Suprapubic skin (tissue), 4 donors: ENCODE measurements around the gene MYO15A. TPM values are rescaled to one million over a fixed set of nuclear protein-coding genes. Genes with fewer than 3 reads are reported as not detected.

Experiments used
- DNase-seq, 2 donors: peaks; one replicate each; pipeline ENCODE4 v3.0.0-alpha.2; 2019; ENCODE audit warnings: low spot score in 2 of 2
- H3K27ac ChIP-seq: fragments of 200-600 bp; sonication (generic); one replicate; pipeline ENCODE4 v1.5.1; 2019
- H3K27me3 ChIP-seq: fragments of 200-600 bp; sonication (generic); one replicate; pipeline ENCODE4 v1.5.1; 2019
- H3K36me3 ChIP-seq: fragments of 200-600 bp; sonication (generic); one replicate; pipeline ENCODE4 v1.5.1; 2019
- H3K4me1 ChIP-seq: fragments of 200-600 bp; sonication (generic); one replicate; pipeline ENCODE4 v1.5.1; 2019
- H3K4me3 ChIP-seq: fragments of 200-600 bp; sonication (generic); one replicate; pipeline ENCODE4 v1.5.1; 2019; ENCODE audit warnings: mild to moderate bottlenecking
- H3K9me3 ChIP-seq: fragments of 200-600 bp; sonication (generic); one replicate; pipeline ENCODE4 v1.5.1; 2019
- CTCF ChIP-seq, 2 donors: fragments of 200-600 bp in 1 of 2; fragments of 450-650 bp in 1 of 2; sonication (generic) in 1 of 2; IDR thresholded peaks; one replicate each; pipeline ENCODE4 v1.5.1; 2016 to 2019; ENCODE audit warnings: antibody characterized with exemption in 2 of 2, mild to moderate bottlenecking in 1 of 2, moderate library complexity in 1 of 2
- EP300 ChIP-seq: sonication (generic); formaldehyde crosslinking; IDR thresholded peaks from one replicate; pipeline ENCODE4 v1.6.1; 2017; ENCODE audit warnings: antibody characterized with exemption
- POLR2A ChIP-seq, 2 donors: fragments of 450-650 bp; IDR thresholded peaks; one replicate each; pipeline ENCODE4 v1.6.1; 2017; ENCODE audit warnings: antibody characterized with exemption in 2 of 2, mild to moderate bottlenecking in 2 of 2, moderate library complexity in 2 of 2
- POLR2AphosphoS5 ChIP-seq, 3 donors: sonication (generic); formaldehyde crosslinking; IDR thresholded peaks; one replicate each; pipeline ENCODE4 v1.6.1; 2017; ENCODE audit warnings: antibody characterized with exemption in 3 of 3
- WGBS: methylation state at CpG from one replicate; pipeline ENCODE4 v1.1.5; 2018; 5-methylcytosine and 5-hydroxymethylcytosine counted together
- total RNA-seq, 4 donors: library from RNA; depleted of rRNA; stranded (reverse); fragments of >200 nt; gene quantifications; one replicate each; pipeline ENCODE4 v1.1.0, GENCODE V29; 2016

Gene MYO15A
- total RNA-seq, 4 donors from 2014 or later: 0.23 to 0.49 (median 0.41) TPM

DNA sequence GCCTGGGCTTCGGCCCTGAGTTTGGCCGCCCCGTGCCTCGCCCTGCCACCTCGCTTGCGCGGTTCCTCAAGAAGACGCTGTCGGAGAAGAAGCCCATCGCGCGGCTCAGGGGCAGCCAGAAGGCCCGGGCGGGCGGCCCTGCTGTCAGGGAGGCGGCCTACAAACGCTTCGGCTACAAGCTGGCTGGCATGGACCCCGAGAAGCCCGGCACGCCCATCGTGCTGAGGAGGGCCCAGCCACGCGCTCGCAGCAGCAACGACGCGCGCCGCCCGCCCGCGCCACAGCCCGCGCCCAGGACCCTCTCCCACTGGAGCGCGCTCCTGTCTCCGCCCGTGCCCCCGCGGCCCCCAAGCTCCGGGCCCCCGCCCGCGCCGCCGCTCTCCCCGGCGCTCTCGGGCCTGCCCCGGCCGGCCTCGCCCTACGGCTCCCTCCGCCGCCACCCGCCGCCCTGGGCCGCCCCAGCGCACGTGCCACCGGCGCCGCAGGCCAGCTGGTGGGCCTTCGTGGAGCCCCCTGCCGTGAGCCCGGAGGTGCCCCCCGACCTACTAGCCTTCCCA, 12.0 kb downstream of the MYO15A start:
- 86% methylated on average over 25 of the region's 68 CpGs for WGBS

DNA sequence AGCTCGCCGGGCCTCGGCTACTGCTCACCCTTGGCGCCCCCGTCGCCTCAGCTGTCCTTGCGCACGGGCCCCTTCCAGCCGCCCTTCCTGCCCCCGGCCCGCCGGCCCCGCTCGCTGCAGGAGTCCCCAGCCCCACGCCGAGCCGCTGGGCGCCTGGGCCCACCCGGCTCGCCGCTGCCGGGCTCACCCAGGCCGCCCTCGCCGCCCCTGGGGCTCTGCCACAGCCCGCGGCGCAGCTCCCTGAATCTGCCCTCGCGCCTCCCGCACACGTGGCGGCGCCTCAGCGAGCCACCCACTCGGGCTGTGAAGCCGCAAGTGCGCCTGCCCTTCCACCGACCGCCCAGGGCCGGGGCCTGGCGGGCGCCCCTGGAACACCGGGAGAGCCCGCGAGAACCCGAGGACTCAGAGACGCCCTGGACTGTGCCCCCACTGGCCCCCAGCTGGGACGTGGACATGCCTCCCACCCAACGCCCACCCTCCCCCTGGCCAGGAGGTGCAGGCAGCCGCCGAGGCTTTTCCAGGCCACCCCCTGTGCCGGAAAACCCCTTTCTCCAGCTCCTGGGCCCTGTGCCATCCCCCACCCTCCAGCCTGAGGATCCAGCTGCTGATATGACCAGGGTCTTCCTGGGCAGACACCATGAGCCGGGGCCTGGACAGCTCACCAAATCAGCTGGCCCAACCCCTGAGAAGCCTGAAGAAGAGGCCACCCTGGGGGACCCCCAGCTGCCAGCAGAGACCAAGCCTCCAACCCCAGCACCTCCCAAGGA, 12.8 kb downstream of the MYO15A start:
- H3K9me3 ChIP-seq: no peaks in the 10 kb centered on the region
- no peaks in the 10 kb centered on the region for H3K27me3 ChIP-seq
- H3K4me1 ChIP-seq: no peaks in the 10 kb centered on the region
- H3K36me3 ChIP-seq: no peaks in the 10 kb centered on the region
- no peak overlapping the region for H3K27ac ChIP-seq
- H3K4me3 ChIP-seq: no peak overlapping the region
- no peak for DNase-seq
- 95% methylated on average over 30 of the region's 54 CpGs for WGBS
- TF ChIP-seq EP300 (no peak), POLR2AphosphoS5 (IDR thresholded peaks at IDR 0.05) (no peak), POLR2A (IDR thresholded peaks at IDR 0.05) (no peak), CTCF (IDR thresholded peaks at IDR 0.05) (no peak)

More for the DNA sequence above, 12.0 kb downstream of the MYO15A start:
- DNase-seq: no peak
- Histone ChIP-seq H3K4me3 (no peak overlapping the region), H3K27me3 (no peaks in the 10 kb centered on the region), H3K4me1 (no peaks in the 10 kb centered on the region), H3K9me3 (no peaks in the 10 kb centered on the region), H3K27ac (no peak overlapping the region), H3K36me3 (no peaks in the 10 kb centered on the region)
- TF ChIP-seq EP300: no peak
- no peak for TF ChIP-seq POLR2AphosphoS5 (IDR thresholded peaks at IDR 0.05)
- TF ChIP-seq CTCF (IDR thresholded peaks at IDR 0.05): no peak
- TF ChIP-seq POLR2A (IDR thresholded peaks at IDR 0.05): no peak

GRCh38 chr17:18122990-18123753, 14.6 kb downstream of the MYO15A start:
- 88% methylated on average over 11 of the region's 31 CpGs for WGBS
- H3K9me3 ChIP-seq: no peaks in the 10 kb centered on the region
- H3K27me3 ChIP-seq: no peaks in the 10 kb centered on the region
- H3K27ac ChIP-seq: no peak overlapping the region
- no peak for DNase-seq
- TF ChIP-seq EP300: no peak
- TF ChIP-seq POLR2AphosphoS5 (IDR thresholded peaks at IDR 0.05): no peak
- TF ChIP-seq CTCF (IDR thresholded peaks at IDR 0.05): no peak
- TF ChIP-seq POLR2A (IDR thresholded peaks at IDR 0.05): no peak
- no peak overlapping the region for H3K4me3 ChIP-seq
- H3K36me3 ChIP-seq: no peaks in the 10 kb centered on the region
- no peaks in the 10 kb centered on the region for H3K4me1 ChIP-seq

- no peak for DNase-seq
- no peaks in the 10 kb centered on the region for H3K27me3 ChIP-seq
- H3K27ac ChIP-seq: no peak overlapping the region
- H3K4me3 ChIP-seq: no peak overlapping the region
- H3K36me3 ChIP-seq: no peaks in the 10 kb centered on the region
- TF ChIP-seq EP300: no peak
- no peak for TF ChIP-seq POLR2AphosphoS5 (IDR thresholded peaks at IDR 0.05)
- 81% methylated on average over 10 of the region's 11 CpGs for WGBS
- H3K4me1 ChIP-seq: no peaks in the 10 kb centered on the region
- no peaks in the 10 kb centered on the region for H3K9me3 ChIP-seq
These were observed 16.0 kb downstream of the MYO15A start for GRCh38 chr17:18124345-18125126.

GRCh38 chr17:18129041-18129502, 20.5 kb downstream of the MYO15A start:
- H3K4me1 ChIP-seq: no peaks in the 10 kb centered on the region
- no peak overlapping the region for H3K4me3 ChIP-seq
- 81% methylated on average over 4 of the region's 4 CpGs for WGBS
- no peaks in the 10 kb centered on the region for H3K27me3 ChIP-seq
- no peak overlapping the region for H3K27ac ChIP-seq
- no peaks in the 10 kb centered on the region for H3K9me3 ChIP-seq
- TF ChIP-seq CTCF (IDR thresholded peaks at IDR 0.05) (no peak), POLR2AphosphoS5 (IDR thresholded peaks at IDR 0.05) (no peak), POLR2A (IDR thresholded peaks at IDR 0.05) (no peak), EP300 (no peak)
- DNase-seq: no peak
- H3K36me3 ChIP-seq: no peaks in the 10 kb centered on the region
